Myocyte (in vitro differentiated cells): ENCODE measurements around the gene ABAT. TPM values are rescaled to one million over a fixed set of nuclear protein-coding genes. Genes with fewer than 3 reads are reported as not detected.
"Not testable (repeated sequence)": the region's sequence is repeated elsewhere in the genome, so short reads cannot be mapped to it uniquely, and the experiment has no call there.

Experiments used
- DNase-seq: peaks from one replicate; pipeline ENCODE4 v3.0.0-alpha.2; 2012; ENCODE audit warnings: low read depth
- total RNA-seq: library from RNA; depleted of rRNA; stranded (reverse); fragments of >200 nt; gene quantifications from 2 replicates; pipeline ENCODE4 v1.2.3, GENCODE V29; 2014

The ABAT gene
- total RNA-seq, 1 donor from 2014 or later, result 3.2 TPM

DNA sequence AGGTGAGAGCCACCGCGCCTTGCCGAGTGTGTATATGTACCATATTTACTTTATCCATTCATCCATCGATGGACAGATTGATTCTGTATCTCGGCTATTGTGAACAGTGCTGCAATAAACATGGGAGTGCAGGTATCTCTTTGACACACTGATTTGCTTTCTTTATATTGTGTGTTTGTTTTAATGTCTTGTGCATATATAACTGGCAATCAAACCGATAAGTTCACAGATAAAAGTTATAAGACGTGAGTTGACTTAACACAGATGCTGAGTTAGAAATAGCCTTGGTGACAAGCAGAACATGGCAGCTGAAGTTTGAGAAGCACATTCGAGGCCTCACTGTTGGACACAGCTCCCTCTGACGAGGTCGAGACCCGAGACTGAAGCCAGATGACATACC is 99.8 kb downstream of the ABAT start:
- no peak for DNase-seq

DNA sequence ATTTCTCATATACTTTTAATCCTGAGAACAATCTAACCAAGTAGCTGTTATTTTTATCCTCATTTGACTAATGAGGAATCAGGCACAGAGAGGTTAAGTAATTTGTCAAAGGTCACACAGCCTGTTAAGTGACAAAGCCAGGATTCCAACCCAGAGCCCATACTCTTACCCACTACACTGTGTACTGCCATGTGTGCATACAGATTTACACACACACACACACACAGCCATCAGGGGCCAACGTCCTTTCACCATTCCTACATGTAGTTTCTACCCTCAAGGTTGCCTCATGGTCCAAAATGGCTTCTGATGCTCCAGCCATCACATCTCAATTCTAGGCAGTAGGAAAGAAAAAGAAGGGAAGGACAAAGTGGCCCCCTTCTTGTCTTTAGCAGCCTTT is 100.9 kb downstream of the ABAT start:
- no peak for DNase-seq

GRCh38 chr16:8776129-8776584 is 101.7 kb downstream of the ABAT start:
- DNase-seq, result no peak

- DNase-seq, result no peak
Measured at GRCh38 chr16:8777217-8777616, 102.8 kb downstream of the ABAT start.

DNA sequence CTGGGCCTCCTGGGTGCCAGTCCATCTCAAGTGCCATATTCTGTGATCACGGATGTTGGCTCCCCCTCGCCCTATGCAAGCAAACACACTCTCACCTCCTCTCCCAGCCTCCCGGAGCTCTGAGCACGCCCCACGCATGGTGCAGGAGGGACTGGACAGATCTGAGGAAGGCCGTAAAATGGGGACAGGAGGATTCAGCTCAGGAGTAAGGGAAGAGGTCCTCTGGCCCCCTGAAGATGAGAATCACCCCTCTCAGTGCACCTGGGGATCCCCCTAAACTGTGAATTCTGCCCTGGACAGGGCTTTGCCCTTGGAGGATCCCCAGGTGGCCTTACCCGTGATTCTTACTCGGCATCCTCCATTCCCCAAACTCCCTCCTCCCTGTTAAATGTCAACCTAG is 107.4 kb downstream of the ABAT start:
- no peak for DNase-seq

DNA sequence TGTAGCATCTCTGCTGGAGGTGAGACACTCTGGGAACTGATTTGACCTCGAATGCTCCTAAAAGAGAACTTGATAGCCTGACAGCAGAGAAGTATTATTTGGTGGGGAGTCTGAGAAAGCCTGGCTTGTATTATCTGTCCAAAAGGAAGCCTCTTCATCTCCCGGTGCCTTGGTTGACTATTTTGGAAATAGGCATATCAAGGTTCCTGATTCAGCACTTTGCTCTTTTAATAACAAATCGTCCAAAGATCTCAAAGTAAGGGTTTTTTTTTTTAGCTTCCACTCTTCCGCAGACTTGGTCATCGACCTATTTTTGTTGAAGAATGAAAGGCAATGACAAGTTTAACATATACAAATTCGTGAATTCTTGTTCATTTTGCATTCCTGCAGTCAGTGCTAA is 108.3 kb downstream of the ABAT start:
- no peak for DNase-seq

- DNase-seq, result no peak
Measured at GRCh38 chr16:8785408-8785807, 111.0 kb downstream of the ABAT start.

- not testable (repeated sequence) for DNase-seq
Measured at GRCh38 chr16:8786316-8786715, 111.9 kb downstream of the ABAT start.

DNA sequence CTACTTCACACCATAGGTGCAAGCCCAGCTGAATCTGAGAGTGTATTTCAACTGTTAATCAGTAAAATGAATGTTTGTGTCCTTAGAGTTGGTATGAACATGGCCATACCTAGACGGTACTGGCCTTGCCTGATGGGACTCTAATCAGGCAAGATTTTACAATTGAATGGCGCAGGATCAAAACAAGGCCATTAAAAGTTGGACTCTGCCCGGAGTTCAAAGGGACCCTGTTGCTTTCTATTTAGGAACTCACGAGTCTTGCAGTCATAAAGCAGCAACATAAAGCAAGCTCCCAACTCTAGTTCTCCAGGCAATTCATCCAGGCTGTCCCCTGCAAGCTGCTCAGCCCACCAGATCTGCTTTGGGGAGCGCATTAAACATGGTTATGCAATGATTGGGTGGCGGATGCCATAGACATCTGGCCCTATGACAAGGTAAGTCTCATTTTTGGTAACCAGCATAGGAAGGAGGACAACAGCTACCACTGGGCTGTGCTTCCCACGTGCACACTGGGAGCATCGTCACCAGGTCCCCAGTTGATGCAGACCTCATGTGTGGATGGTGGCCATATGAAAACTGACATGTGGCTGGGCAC is 114.3 kb downstream of the ABAT start:
- DNase-seq, result no peak

- no peak for DNase-seq
Measured at GRCh38 chr16:8795091-8795490, 120.7 kb downstream of the ABAT start.

GRCh38 chr16:8795818-8796217 is 121.4 kb downstream of the ABAT start:
- no peak for DNase-seq

GRCh38 chr16:8796469-8797363 is 122.3 kb downstream of the ABAT start:
- DNase-seq, result no peak

DNA sequence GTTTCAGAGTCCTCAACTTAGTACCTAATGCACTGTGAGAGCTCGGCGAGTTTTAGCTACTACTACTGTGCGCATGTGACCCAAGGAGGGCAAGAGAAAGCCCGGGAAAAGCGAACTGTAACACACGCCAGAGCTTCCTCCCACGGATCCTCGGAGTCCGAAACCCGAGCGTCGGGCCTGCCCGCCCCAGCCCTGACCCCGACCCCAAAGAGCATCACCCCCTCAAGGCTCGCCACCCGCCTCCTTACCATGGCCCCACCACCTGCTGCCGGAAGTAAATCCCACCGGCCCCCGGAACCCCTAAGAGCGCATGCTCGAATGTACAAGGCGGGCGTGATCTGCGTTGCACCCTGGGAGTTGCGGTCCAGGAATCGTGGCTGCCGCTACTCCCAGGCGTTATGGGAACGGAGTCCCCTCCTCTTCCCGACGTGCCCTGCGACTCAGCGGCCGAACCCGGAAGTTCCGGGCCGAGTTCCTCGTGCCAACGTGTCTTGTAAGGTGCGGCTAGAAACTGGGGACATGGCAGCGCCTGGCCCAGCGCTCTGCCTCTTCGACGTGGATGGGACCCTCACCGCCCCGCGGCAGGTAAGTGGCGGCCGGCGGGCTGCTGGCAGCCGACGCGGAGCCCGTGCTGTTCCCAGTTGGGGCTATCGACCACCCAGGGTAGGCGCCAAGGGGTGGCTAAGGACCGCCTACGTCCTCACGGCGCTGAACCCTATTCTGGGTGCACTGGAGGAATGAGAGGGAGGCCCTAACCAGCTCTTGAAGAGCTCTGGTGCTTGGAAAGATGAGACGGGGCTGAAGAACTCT is 123.2 kb downstream of the ABAT start, which contains the start of the genes PMM2 and TMEM186:
TSS of gene PMM2 (plus strand) at position 476 of the 810 bp plus-strand sequence. CDS start at position 520, 44 bp downstream.
TSS of gene TMEM186 (minus strand) at position 276 of the 810 bp plus-strand sequence. CDS start at position 251, 25 bp downstream.
- DNase-seq, result peak; percentile 97

GRCh38 chr16:8798174-8798527 is 123.7 kb downstream of the ABAT start:
- no peak for DNase-seq

DNA sequence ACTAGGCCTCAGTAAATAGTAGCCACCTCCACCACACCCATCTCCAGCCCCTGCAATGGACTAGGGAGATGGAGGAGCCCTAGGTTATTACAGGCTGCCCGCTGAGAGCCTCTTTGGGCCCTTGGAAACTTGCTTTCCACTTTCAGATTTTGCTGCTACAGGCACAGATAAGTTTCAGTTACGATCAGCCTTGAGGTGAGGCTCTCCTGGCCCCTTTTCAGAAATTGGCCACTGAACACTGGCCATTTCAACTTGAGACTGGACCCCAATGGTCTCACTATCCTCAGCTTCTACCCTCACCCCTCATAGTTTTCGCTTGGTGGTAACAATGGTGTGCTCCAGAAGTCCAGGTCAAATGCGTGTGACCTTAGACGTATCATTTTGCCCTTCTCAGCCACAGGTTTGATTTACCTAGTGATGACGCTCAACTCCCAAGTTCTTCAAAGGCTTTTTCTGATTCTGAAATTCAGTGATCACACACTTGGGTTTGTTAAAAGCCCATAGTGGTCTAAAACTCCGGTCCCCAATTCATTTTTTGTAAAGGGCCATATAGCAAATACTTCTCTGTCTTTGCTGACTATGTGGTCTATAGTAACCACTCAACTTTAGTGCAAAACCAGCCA is 124.2 kb downstream of the ABAT start:
- DNase-seq, result no peak

DNA sequence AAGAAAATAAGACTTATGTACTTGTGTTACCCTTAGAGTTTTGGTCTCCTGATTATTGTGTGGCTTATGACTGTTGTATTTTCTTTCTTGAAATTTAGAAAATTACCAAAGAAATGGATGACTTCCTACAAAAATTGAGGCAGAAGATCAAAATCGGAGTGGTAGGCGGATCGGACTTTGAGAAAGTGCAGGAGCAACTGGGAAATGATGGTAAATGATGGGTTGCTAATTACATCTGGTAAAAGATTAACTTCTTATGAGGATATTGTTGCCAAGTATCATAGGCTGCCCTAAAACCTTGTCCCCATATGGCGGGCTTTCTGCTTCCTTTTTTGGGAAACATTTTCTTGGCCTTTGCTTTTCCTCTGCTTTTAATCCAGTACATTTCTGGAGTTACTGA is 127.3 kb downstream of the ABAT start:
- no peak for DNase-seq

- DNase-seq, result not testable (repeated sequence)
Measured at GRCh38 chr16:8803733-8804132, 129.3 kb downstream of the ABAT start.

DNA sequence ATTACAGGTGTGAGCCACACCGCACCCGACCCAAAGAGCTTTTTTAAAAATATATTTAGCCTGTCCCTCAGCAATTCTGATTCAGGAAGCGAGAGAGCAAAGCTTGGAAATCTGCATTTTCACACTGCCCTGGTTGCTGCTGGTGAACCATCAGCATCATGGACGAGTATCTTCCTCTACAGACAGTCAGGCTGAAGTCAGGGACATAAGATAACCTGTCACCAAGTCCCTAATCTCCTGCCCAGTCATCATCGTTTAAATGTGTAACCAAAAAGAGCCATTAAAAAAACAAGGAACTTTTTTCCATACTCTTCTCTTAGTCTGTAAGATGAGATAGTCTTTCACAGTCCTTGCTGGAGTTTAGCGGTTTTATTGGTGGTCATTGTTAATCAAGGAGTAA is 129.9 kb downstream of the ABAT start:
- DNase-seq, result no peak

- no peak for DNase-seq
Measured at GRCh38 chr16:8806272-8806983, 132.0 kb downstream of the ABAT start.

- DNase-seq, result no peak
Measured at GRCh38 chr16:8807189-8807588, 132.8 kb downstream of the ABAT start.

DNA sequence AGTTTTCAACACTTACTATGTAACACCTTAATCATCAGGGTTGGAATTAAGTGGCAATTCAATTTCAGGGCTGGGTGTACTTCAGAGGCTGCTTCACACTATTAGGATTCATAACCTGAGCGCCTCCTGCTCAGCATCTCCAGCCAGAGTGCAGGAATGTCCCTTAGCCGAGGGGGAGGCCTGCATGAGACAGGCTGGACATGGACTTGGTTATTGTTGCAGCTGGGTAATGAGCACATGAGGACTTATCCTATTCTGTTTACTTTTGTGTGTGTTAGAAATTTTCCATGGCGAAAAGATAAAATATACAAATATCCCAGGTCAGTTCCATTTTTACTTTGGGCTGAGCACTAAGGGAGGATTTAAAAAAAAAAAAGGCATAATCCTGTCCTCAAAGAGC is 133.6 kb downstream of the ABAT start:
- DNase-seq, result no peak
